Stimulated activated naive CD4-positive, alpha-beta T cell treated with Interleukin-2 at 50 U/mL for 16 hours (primary cell): Measurements from ENCODE around the gene NAA11.
"Not testable (repeated sequence)": the region's sequence is repeated elsewhere in the genome, so short reads cannot be mapped to it uniquely, and the experiment has no call there.

Experiments used
- DNase-seq: peaks from one replicate; lab custom pipeline; 2025; lab: John Stamatoyannopoulos, UW

NAA11 gene

GRCh38 chr4:79308137-79308536 lies 17.7 kb downstream of the NAA11 start:
- DNase-seq = no peak

- no peak for DNase-seq
These were observed 19.1 kb downstream of the NAA11 start for GRCh38 chr4:79306795-79307194.

GRCh38 chr4:79300280-79300679 lies 25.6 kb downstream of the NAA11 start:
- no peak for DNase-seq

GRCh38 chr4:79298484-79298883 lies 27.4 kb downstream of the NAA11 start:
- DNase-seq = no peak

GRCh38 chr4:79298027-79298426 lies 27.8 kb downstream of the NAA11 start:
- no peak for DNase-seq

GRCh38 chr4:79297479-79297878 lies 28.4 kb downstream of the NAA11 start:
- no peak for DNase-seq

GRCh38 chr4:79296768-79297428 lies 29.0 kb downstream of the NAA11 start:
- DNase-seq = no peak

- no peak for DNase-seq
These were observed 30.8 kb downstream of the NAA11 start for GRCh38 chr4:79295086-79295485.

GRCh38 chr4:79294064-79294463 lies 31.8 kb downstream of the NAA11 start:
- no peak for DNase-seq

- no peak for DNase-seq
These were observed 33.9 kb downstream of the NAA11 start for GRCh38 chr4:79292008-79292407.

- DNase-seq = no peak
These were observed 35.5 kb downstream of the NAA11 start for GRCh38 chr4:79290376-79290775.

- no peak for DNase-seq
These were observed 37.7 kb downstream of the NAA11 start for GRCh38 chr4:79288185-79288584.

GRCh38 chr4:79287718-79288117 lies 38.1 kb downstream of the NAA11 start:
- no peak for DNase-seq

- DNase-seq = no peak
These were observed 38.8 kb downstream of the NAA11 start for GRCh38 chr4:79287076-79287475.

GRCh38 chr4:79281566-79282359 lies 44.1 kb downstream of the NAA11 start:
- no peak for DNase-seq

GRCh38 chr4:79277467-79277866 lies 48.4 kb downstream of the NAA11 start:
- not testable (repeated sequence) for DNase-seq

- DNase-seq = no peak
These were observed 51.9 kb downstream of the NAA11 start for GRCh38 chr4:79273915-79274314.

- no peak for DNase-seq
These were observed 53.1 kb downstream of the NAA11 start for GRCh38 chr4:79272761-79273160.

- no peak for DNase-seq
These were observed 53.7 kb downstream of the NAA11 start for GRCh38 chr4:79272126-79272525.

- DNase-seq = no peak
These were observed 58.2 kb downstream of the NAA11 start for GRCh38 chr4:79267671-79268070.
